CD14-positive monocyte (primary cell): Measurements from ENCODE around the gene PACSIN2. TPM values are rescaled to one million over a fixed set of nuclear protein-coding genes. Genes with fewer than 3 reads are reported as not detected.
"Not testable (repeated sequence)": the region's sequence is repeated elsewhere in the genome, so short reads cannot be mapped to it uniquely, and the experiment has no call there.

Experiments used
- DNase-seq, 3 donors: peaks; one replicate each; pipeline ENCODE4 v3.0.0-alpha.2; 2011 to 2022
- H2AFZ ChIP-seq: 2 replicates; pipeline ENCODE4 v1.6.0; 2012; ENCODE audit warnings: mild to moderate bottlenecking, low read depth, low read length, inconsistent platforms; ENCODE audit not compliant: insufficient read depth, poor library complexity, severe bottlenecking
- H3K27ac ChIP-seq, 2 donors: 1 replicate in 1 of 2; 2 replicates in 1 of 2; pipeline ENCODE4 v1.5.1; 2012 to 2013; ENCODE audit warnings: low read length in 2 of 2, control low read depth in 1 of 2, inconsistent platforms in 1 of 2, low read depth in 1 of 2, mild to moderate bottlenecking in 1 of 2
- H3K27me3 ChIP-seq, 2 donors: one replicate each; pipeline versions ENCODE4 v1.6.0 to v1.6.1; 2011 to 2013; ENCODE audit warnings: low read length in 2 of 2; ENCODE audit not compliant: control insufficient read depth in 2 of 2, insufficient read depth in 2 of 2
- H3K36me3 ChIP-seq, 2 donors: replicated peaks in 1 of 2; 1 replicate in 1 of 2; 2 replicates in 1 of 2; pipeline versions ENCODE4 v1.5.1 to v1.6.1; 2012 to 2013; ENCODE audit warnings: low read length in 2 of 2, control low read depth in 1 of 2, inconsistent platforms in 1 of 2, mild to moderate bottlenecking in 1 of 2; ENCODE audit not compliant: insufficient read depth in 2 of 2, control insufficient read depth in 1 of 2
- H3K4me1 ChIP-seq, 2 donors: 1 replicate in 1 of 2; 2 replicates in 1 of 2; pipeline versions ENCODE4 v1.5.1 to v1.6.1; 2012 to 2013; ENCODE audit warnings: low read length in 2 of 2, control low read depth in 1 of 2, inconsistent platforms in 1 of 2, mild to moderate bottlenecking in 1 of 2, moderate library complexity in 1 of 2; ENCODE audit not compliant: insufficient read depth in 2 of 2, control insufficient read depth in 1 of 2
- H3K4me2 ChIP-seq: replicated peaks from 2 replicates; pipeline ENCODE3; 2012; ENCODE audit warnings: low read length, moderate library complexity, mild to moderate bottlenecking; ENCODE audit not compliant: poor library complexity, severe bottlenecking; ENCODE audit errors: extremely low read depth
- H3K4me3 ChIP-seq, 3 experiments: fragments of 200-600 bp in 1 of 3; sonication (generic) in 1 of 3; replicated peaks in 1 of 3; 1 replicate in 2 of 3; 2 replicates in 1 of 3; pipeline ENCODE4 v1.5.1; 2011 to 2013; ENCODE audit warnings: low read length in 3 of 3, mild to moderate bottlenecking in 3 of 3, control low read depth in 2 of 3, low read depth in 2 of 3, inconsistent platforms in 1 of 3, moderate library complexity in 1 of 3
- H3K79me2 ChIP-seq: 2 replicates; pipeline ENCODE4 v1.6.0; 2012; ENCODE audit warnings: mild to moderate bottlenecking, control low read depth, inconsistent platforms, low read length, moderate library complexity; ENCODE audit not compliant: insufficient read depth
- H3K9ac ChIP-seq: 2 replicates; pipeline ENCODE4 v1.6.0; 2017; ENCODE audit warnings: low read length, mild to moderate bottlenecking; ENCODE audit not compliant: insufficient read depth, poor library complexity, severe bottlenecking
- H3K9me3 ChIP-seq, 2 donors: replicated peaks in 1 of 2; 1 replicate in 1 of 2; 2 replicates in 1 of 2; pipeline versions ENCODE4 v1.5.1 to v1.6.1; 2012 to 2013; ENCODE audit warnings: low read length in 2 of 2, control low read depth in 1 of 2; ENCODE audit not compliant: control insufficient read depth in 1 of 2, insufficient read depth in 1 of 2
- H4K20me1 ChIP-seq: 2 replicates; pipeline ENCODE4 v1.6.0; 2012; ENCODE audit warnings: mild to moderate bottlenecking, low read length, control low read depth, moderate library complexity; ENCODE audit not compliant: insufficient read depth
- H3K27ac Mint-ChIP-seq, 7 donors: one replicate each; pipeline ENCODE4 v1.8.0; 2020; ENCODE audit warnings: mild to moderate bottlenecking in 7 of 7, mixed read lengths in 7 of 7, moderate library complexity in 6 of 7, inconsistent platforms in 2 of 7
- H3K27me3 Mint-ChIP-seq, 3 donors: one replicate each; pipeline ENCODE4 v1.8.0; 2021 to 2022; ENCODE audit warnings: low read depth in 3 of 3, mild to moderate bottlenecking in 3 of 3, mixed read lengths in 3 of 3, moderate library complexity in 3 of 3, inconsistent platforms in 1 of 3
- H3K36me3 Mint-ChIP-seq, 2 donors: one replicate each; pipeline ENCODE4 v1.8.0; 2020; ENCODE audit warnings: mixed read lengths in 2 of 2, inconsistent platforms in 1 of 2, mild to moderate bottlenecking in 1 of 2
- H3K4me1 Mint-ChIP-seq: one replicate; pipeline ENCODE4 v1.8.0; 2020; ENCODE audit warnings: mild to moderate bottlenecking, mixed read lengths
- H3K4me3 Mint-ChIP-seq, 2 donors: one replicate each; pipeline ENCODE4 v1.8.0; 2020; ENCODE audit warnings: mild to moderate bottlenecking in 2 of 2, mixed read lengths in 2 of 2, moderate library complexity in 1 of 2
- H3K9me3 Mint-ChIP-seq, 7 donors: one replicate each; pipeline ENCODE4 v1.8.0; 2020 to 2022; ENCODE audit warnings: mixed read lengths in 7 of 7, mild to moderate bottlenecking in 6 of 7, moderate library complexity in 6 of 7, inconsistent platforms in 2 of 7
- CTCF ChIP-seq: fragments of 200-600 bp; IDR thresholded peaks from one replicate; pipeline ENCODE4 v1.8.0; 2022; ENCODE audit warnings: antibody characterized with exemption, mild to moderate bottlenecking
- WGBS: methylation state at CpG from one replicate; pipeline ENCODE4 v1.1.5; 2013; ENCODE audit warnings: missing lambda C conversion rate; ENCODE audit not compliant: insufficient coverage; 5-methylcytosine and 5-hydroxymethylcytosine counted together
- intact Hi-C, 2 donors: fragments of 100-400 bp; cut with micrococcal nuclease; formaldehyde crosslinking; loops; one replicate each; pipeline versions ENCODE4 v1.15.0 to v1.15.1; 2023
- polyA plus RNA-seq, 3 donors: library from polyadenylated mRNA; depleted of rRNA in 1 of 3; unstranded in 2 of 3; stranded (reverse) in 1 of 3; fragments of 300-500 nt in 2 of 3; fragments of >200 nt in 1 of 3; fragmentation: Illumina TruSeq in 2 of 3; gene quantifications; 1 replicate in 2 of 3; 2 replicates in 1 of 3; pipeline ENCODE4 v1.2.3, GENCODE V29; 2012 to 2021

The PACSIN2 gene
- polyA plus RNA-seq, 3 donors, result 31.2 to 45.7 (median 40.2) TPM

GRCh38 chr22:42938449-42938848 lies 76.5 kb downstream of the PACSIN2 start:
- Histone ChIP-seq H3K27me3 (no peaks in the 10 kb centered on the region), H3K4me3 (no peak overlapping the region), H3K27ac (peak overlapping the region in 1 of 2 donors; percentile 99), H4K20me1 (no peaks in the 10 kb centered on the region), H3K4me2 (no peak overlapping the region), H3K36me3 (peaks cover 4% of the 10 kb centered on the region in 2 donors), H3K79me2 (peaks cover 70% of the 10 kb centered on the region), H2AFZ (no peak overlapping the region), H3K9ac (no peak overlapping the region), H3K9me3 (no peaks in the 10 kb centered on the region), H3K4me1 (peaks cover 72 to 73% of the 10 kb centered on the region in 2 donors)
- TF ChIP-seq CTCF, result no peak
- DNase-seq, result no peak
- no peak overlapping the region for H3K4me3 Mint-ChIP-seq
- peaks cover 0 to 2% (median 0%) of the 10 kb centered on the region in 7 donors for H3K9me3 Mint-ChIP-seq
- peak overlapping the region in 6 of 7 donors; percentile 82 to 100 (median 95) for H3K27ac Mint-ChIP-seq
- H3K27me3 Mint-ChIP-seq, result peaks cover 0 to 2% (median 2%) of the 10 kb centered on the region in 3 donors
- peaks cover 69% of the 10 kb centered on the region for H3K4me1 Mint-ChIP-seq
- 85% methylated on average over 3 of the region's 7 CpGs for WGBS
- intact Hi-C loops, result loop anchor here in 1 of 2 donors (2.0 to 10.0 kb wide), 2 partner anchors 22 to 216 kb away; partner anchors contain the start of gene TSPO
- H3K36me3 Mint-ChIP-seq, result peaks cover 28 to 44% of the 10 kb centered on the region in 2 donors

GRCh38 chr22:42937164-42937843 lies 77.6 kb downstream of the PACSIN2 start:
- H3K27ac ChIP-seq, result peak overlapping the region; percentile 93 to 99
- peak overlapping the region; percentile 60 for H3K9ac ChIP-seq

GRCh38 chr22:42936680-42937079 lies 78.3 kb downstream of the PACSIN2 start:
- Histone ChIP-seq H3K4me3 (peak overlapping the region in 2 of 3 experiments; percentile 8 to 66), H3K27ac (peak overlapping the region; percentile 93 to 99), H3K4me1 (peaks cover 90% of the 10 kb centered on the region in 2 donors), H3K79me2 (peaks cover 79% of the 10 kb centered on the region), H3K4me2 (peak overlapping the region; percentile 69)
- peaks cover 19 to 33% of the 10 kb centered on the region in 2 donors for H3K36me3 Mint-ChIP-seq
- H4K20me1 ChIP-seq, H3K9me3 ChIP-seq, H3K9ac ChIP-seq, H3K27me3 ChIP-seq, H3K9me3 Mint-ChIP-seq, H2AFZ ChIP-seq, H3K27me3 Mint-ChIP-seq, H3K36me3 ChIP-seq, DNase-seq: not testable (repeated sequence)
- WGBS, result 95% methylated on average over 2 of the region's 6 CpGs
- H3K4me1 Mint-ChIP-seq, result peaks cover 87% of the 10 kb centered on the region
- peak overlapping the region; percentile 92 to 100 (median 100) for H3K27ac Mint-ChIP-seq
- peak overlapping the region; percentile 71 to 80 for H3K4me3 Mint-ChIP-seq
- intact Hi-C loops, result loop anchor here in 1 of 2 donors (10.0 kb wide), 1 partner anchor 218 kb away; the partner anchor contains the start of gene TSPO

More at GRCh38 chr22:42937164-42937843, 77.6 kb downstream of the PACSIN2 start:
- no peaks in the 10 kb centered on the region for H3K9me3 ChIP-seq
- no peaks in the 10 kb centered on the region for H3K36me3 ChIP-seq
- WGBS, result 25% methylated on average over 7 of the region's 12 CpGs
- Mint-ChIP-seq H3K9me3 (peaks cover 0 to 2% (median 0%) of the 10 kb centered on the region in 7 donors), H3K27ac (peak overlapping the region; percentile 92 to 100 (median 100)), H3K27me3 (peaks cover 0 to 2% (median 2%) of the 10 kb centered on the region in 3 donors), H3K36me3 (peaks cover 19 to 39% of the 10 kb centered on the region in 2 donors), H3K4me3 (peak overlapping the region; percentile 71 to 80), H3K4me1 (peaks cover 81% of the 10 kb centered on the region)
- DNase-seq, result peak; percentile 92 to 97 (median 95)
- no peak overlapping the region for H2AFZ ChIP-seq
- H3K4me1 ChIP-seq, result peaks cover 84% of the 10 kb centered on the region in 2 donors
- peak overlapping the region; percentile 0 to 66 (median 8) for H3K4me3 ChIP-seq
- H3K27me3 ChIP-seq, result no peaks in the 10 kb centered on the region
- H4K20me1 ChIP-seq, result no peaks in the 10 kb centered on the region
- no peak for TF ChIP-seq CTCF
- H3K79me2 ChIP-seq, result peaks cover 78% of the 10 kb centered on the region
- intact Hi-C loops, result loop anchor here in 1 of 2 donors (10.0 kb wide), 1 partner anchor 217 kb away; the partner anchor contains the start of gene TSPO
- peak overlapping the region; percentile 69 for H3K4me2 ChIP-seq
